GM19468 (cell line): ENCODE results near the gene CITED2.
"Not testable (repeated sequence)": the region's sequence is repeated elsewhere in the genome, so short reads cannot be mapped to it uniquely, and the experiment has no call there.

Source experiments
- ATAC-seq: cut with Tn5 transposase; IDR thresholded peaks from one replicate; pipeline ENCODE4 v1.9.1; 2021; ENCODE audit warnings: mild to moderate bottlenecking, moderate library complexity, moderate number of reproducible peaks; ENCODE audit not compliant: unreplicated experiment; ENCODE audit errors: extremely low read depth

The CITED2 gene

GRCh38 chr6:139368661-139369060 is 5.8 kb downstream of the CITED2 start:
- ATAC-seq, result no peak

GRCh38 chr6:139367810-139368351 is 6.6 kb downstream of the CITED2 start:
- ATAC-seq, result no peak

GRCh38 chr6:139364982-139365379 is 9.5 kb downstream of the CITED2 start:
- no peak for ATAC-seq

- no peak for ATAC-seq
These were observed 10.0 kb downstream of the CITED2 start for GRCh38 chr6:139364302-139364981.

- not testable (repeated sequence) for ATAC-seq
These were observed 10.7 kb downstream of the CITED2 start for GRCh38 chr6:139363797-139364196.

GRCh38 chr6:139363123-139363522 is 11.3 kb downstream of the CITED2 start:
- ATAC-seq, result not testable (repeated sequence)

GRCh38 chr6:139361211-139361610 is 13.2 kb downstream of the CITED2 start:
- no peak for ATAC-seq

GRCh38 chr6:139356924-139357323 is 17.5 kb downstream of the CITED2 start:
- no peak for ATAC-seq

GRCh38 chr6:139355777-139356445 is 18.5 kb downstream of the CITED2 start:
- no peak for ATAC-seq

GRCh38 chr6:139355172-139355571 is 19.3 kb downstream of the CITED2 start:
- ATAC-seq, result no peak

- no peak for ATAC-seq
These were observed 20.3 kb downstream of the CITED2 start for GRCh38 chr6:139354189-139354588.

- no peak for ATAC-seq
These were observed 24.9 kb downstream of the CITED2 start for GRCh38 chr6:139349464-139350020.

- no peak for ATAC-seq
These were observed 28.1 kb downstream of the CITED2 start for GRCh38 chr6:139346392-139346791.

GRCh38 chr6:139344186-139344963 is 30.1 kb downstream of the CITED2 start:
- no peak for ATAC-seq

GRCh38 chr6:139343052-139343750 is 31.2 kb downstream of the CITED2 start:
- no peak for ATAC-seq

- no peak for ATAC-seq
These were observed 33.4 kb downstream of the CITED2 start for GRCh38 chr6:139341060-139341459.

- ATAC-seq, result no peak
These were observed 35.7 kb downstream of the CITED2 start for GRCh38 chr6:139338795-139339194.

GRCh38 chr6:139337830-139338229 is 36.6 kb downstream of the CITED2 start:
- ATAC-seq, result no peak

- no peak for ATAC-seq
These were observed 37.4 kb downstream of the CITED2 start for GRCh38 chr6:139337001-139337400.

GRCh38 chr6:139336488-139336887 is 38.0 kb downstream of the CITED2 start:
- ATAC-seq, result no peak
